T-cell (primary cell): Measurements from ENCODE around the gene BTNL3. TPM values are rescaled to one million over a fixed set of nuclear protein-coding genes. Genes with fewer than 3 reads are reported as not detected.

Source experiments
- ATAC-seq, 4 experiments: fragments of 200-7000 bp in 3 of 4; fragments of 150-1000 bp in 1 of 4; cut with Tn5 transposase; replicated peaks in 1 of 4; 1 replicate in 3 of 4; 2 replicates in 1 of 4; pipeline ENCODE4 v1.10.0; 2021; ENCODE audit warnings: moderate library complexity in 3 of 4, mild to moderate bottlenecking in 2 of 4, moderate number of reproducible peaks in 1 of 4
- CTCF ChIA-PET, 2 donors: fragments of 300-600 bp; sonication (Branson Sonifier 250); formaldehyde crosslinking; loops; one replicate each; lab custom pipeline; 2022; ENCODE audit warnings: antibody characterized with exemption in 2 of 2; lab: Charles Lee
- POLR2A ChIA-PET, 2 donors: fragments of 300-600 bp; sonication (Branson Sonifier 250); formaldehyde crosslinking; loops; one replicate each; lab custom pipeline; 2022; ENCODE audit warnings: antibody characterized with exemption in 2 of 2; lab: Charles Lee
- DNase-seq, 35 experiments: peaks; one replicate each; pipeline versions ENCODE4 v3.0.0 to v3.0.0-alpha.2; 2013 to 2023
- H3K27ac ChIP-seq: one replicate; pipeline ENCODE4 v1.5.1; 2013; ENCODE audit warnings: low read length
- H3K27me3 ChIP-seq, 2 experiments: replicated peaks in 1 of 2; 1 replicate in 1 of 2; 2 replicates in 1 of 2; pipeline versions ENCODE4 v1.6.1 to v1.7.0; 2013; ENCODE audit warnings: low read length in 1 of 2, mixed read lengths in 1 of 2; ENCODE audit not compliant: control insufficient read depth in 2 of 2, insufficient read depth in 2 of 2; ENCODE audit errors: extremely low read depth in 1 of 2
- H3K36me3 ChIP-seq, 2 donors: 1 replicate in 1 of 2; 2 replicates in 1 of 2; pipeline versions ENCODE4 v1.6.1 to v1.7.0; 2013; ENCODE audit warnings: low read length in 1 of 2; ENCODE audit not compliant: control insufficient read depth in 2 of 2, insufficient read depth in 1 of 2; ENCODE audit errors: extremely low read depth in 1 of 2
- H3K4me1 ChIP-seq, 2 experiments: 1 replicate in 1 of 2; 2 replicates in 1 of 2; pipeline versions ENCODE4 v1.6.1 to v1.7.0; 2013; ENCODE audit warnings: low read length in 2 of 2, mixed read lengths in 1 of 2; ENCODE audit not compliant: insufficient read depth in 2 of 2, control insufficient read depth in 1 of 2; ENCODE audit errors: extremely low read depth in 1 of 2
- H3K4me3 ChIP-seq, 2 donors: 1 replicate in 1 of 2; 2 replicates in 1 of 2; pipeline versions ENCODE4 v1.5.1 to v1.7.0; 2013; ENCODE audit warnings: mild to moderate bottlenecking in 2 of 2, low read length in 1 of 2, moderate library complexity in 1 of 2; ENCODE audit not compliant: control insufficient read depth in 1 of 2; ENCODE audit errors: extremely low read depth in 1 of 2
- H3K9me3 ChIP-seq: 2 replicates; pipeline ENCODE4 v1.7.0; 2013
- H3K27ac Mint-ChIP-seq, 2 donors: one replicate each; pipeline ENCODE4 v1.8.0; 2020 to 2021; ENCODE audit warnings: mild to moderate bottlenecking in 2 of 2, mixed read lengths in 2 of 2
- H3K27me3 Mint-ChIP-seq, 2 donors: one replicate each; pipeline ENCODE4 v1.8.0; 2021 to 2022; ENCODE audit warnings: mixed read lengths in 2 of 2
- H3K36me3 Mint-ChIP-seq: one replicate; pipeline ENCODE4 v1.8.0; 2021; ENCODE audit warnings: mixed read lengths
- H3K4me1 Mint-ChIP-seq, 3 donors: one replicate each; pipeline ENCODE4 v1.8.0; 2020 to 2022; ENCODE audit warnings: mixed read lengths in 3 of 3, mild to moderate bottlenecking in 1 of 3
- H3K4me3 Mint-ChIP-seq, 3 donors: one replicate each; pipeline ENCODE4 v1.8.0; 2020 to 2022; ENCODE audit warnings: mild to moderate bottlenecking in 3 of 3, mixed read lengths in 3 of 3, moderate library complexity in 3 of 3
- H3K9me3 Mint-ChIP-seq, 3 donors: one replicate each; pipeline ENCODE4 v1.8.0; 2020 to 2022; ENCODE audit warnings: mixed read lengths in 3 of 3
- WGBS: methylation state at CpG from one replicate; pipeline ENCODE4 v1.1.5; 2013; ENCODE audit warnings: missing lambda C conversion rate; ENCODE audit not compliant: insufficient coverage; 5-methylcytosine and 5-hydroxymethylcytosine counted together
- total RNA-seq, 35 experiments: library from RNA in 6 of 35; stranded (reverse) in 6 of 35; fragments of 120-200 nt in 1 of 35; gene quantifications; one replicate each; pipeline versions ENCODE4 v1.2.1 to v1.2.4 and lab custom pipeline; 2013 to 2026

Gene BTNL3
- total RNA-seq, 5 donors from 2014 or later (not counting 1 experiment from before 2014, with no cell fraction given), result not detected

DNA sequence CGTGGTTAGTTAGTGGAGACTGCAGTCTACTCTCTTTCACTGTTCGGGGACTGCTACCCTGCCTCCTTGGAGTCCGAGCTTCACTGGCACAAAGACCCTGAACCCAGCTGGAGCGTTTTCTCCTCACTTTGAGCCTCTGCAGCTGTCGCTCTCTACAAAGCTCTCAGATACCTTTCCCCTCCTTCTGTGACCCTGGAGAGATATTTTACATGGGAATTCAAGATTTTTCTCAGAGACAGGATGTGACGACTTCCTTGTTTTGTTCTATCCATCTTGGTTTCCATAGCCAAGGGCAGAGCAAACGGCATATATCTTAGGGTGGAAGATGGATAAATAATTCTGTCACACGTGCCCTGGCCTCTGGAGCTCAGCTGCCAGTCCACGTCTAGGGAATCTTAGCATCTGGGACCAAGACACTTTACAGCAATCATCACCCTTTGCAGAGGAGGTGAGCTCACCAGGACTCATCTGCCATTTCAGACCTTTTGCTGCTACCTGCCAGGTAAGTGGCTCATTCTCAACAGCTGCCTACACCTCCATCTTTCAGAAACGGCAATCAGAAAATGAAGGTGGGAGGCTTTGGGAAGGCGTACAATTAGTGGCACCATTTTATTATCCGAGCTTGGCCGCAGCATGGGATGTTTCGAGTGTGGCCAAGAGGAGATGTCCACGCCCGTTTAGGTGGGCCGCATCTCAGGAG is 51.4 kb downstream of the BTNL3 start, which contains the start of gene BTNL9:
Gene BTNL9, plus strand, starts transcription at position 336 of the 700 bp plus-strand sequence. CDS start 5,224 bp downstream, outside the sequence.
- H3K4me3 ChIP-seq, result no peak within 1 kb of the TSS
- H3K27me3 ChIP-seq, result peaks cover 0 to 75% of the 10 kb centered on the region in 2 experiments
- no peaks in the 10 kb centered on the region for H3K4me1 ChIP-seq
- ChIA-PET CTCF (no interaction called here), POLR2A (no interaction called here)
- WGBS, result 65% methylated on average over 12 of the region's 17 CpGs
- no peaks in the 10 kb centered on the region for H3K4me1 Mint-ChIP-seq
- H3K4me3 Mint-ChIP-seq, result no peak within 1 kb of the TSS
- no peak within 1 kb of the TSS for H3K27ac ChIP-seq
- no peak within 1 kb of the TSS for H3K27ac Mint-ChIP-seq
- no peak for DNase-seq
- no peaks in the 10 kb centered on the region for H3K9me3 ChIP-seq
- H3K36me3 Mint-ChIP-seq, result no peaks in the 10 kb centered on the region
- H3K36me3 ChIP-seq, result no peaks in the 10 kb centered on the region
- H3K27me3 Mint-ChIP-seq, result peaks cover 45 to 65% of the 10 kb centered on the region in 2 donors
- H3K9me3 Mint-ChIP-seq, result no peaks in the 10 kb centered on the region
- ATAC-seq, result no peak

DNA sequence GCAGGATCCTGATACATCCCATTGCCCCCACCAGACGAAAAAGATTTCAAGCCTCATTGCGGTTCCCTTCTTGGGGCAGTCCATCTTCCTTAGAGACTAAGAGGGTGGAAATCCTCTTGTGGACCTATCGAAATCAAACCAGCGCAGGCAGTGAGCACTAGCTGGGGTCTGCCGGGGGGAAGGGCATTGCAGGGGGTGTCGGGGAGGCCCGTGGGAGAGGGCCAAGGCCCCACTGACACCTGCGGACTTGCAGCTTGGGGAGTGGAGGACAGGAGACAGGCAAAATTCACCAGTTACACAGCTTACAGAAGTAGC is 51.9 kb downstream of the BTNL3 start:
- ChIA-PET CTCF (no interaction called here), POLR2A (no interaction called here)
- no peaks in the 10 kb centered on the region for H3K9me3 Mint-ChIP-seq
- Histone ChIP-seq H3K27me3 (peaks cover 0 to 80% of the 10 kb centered on the region in 2 experiments), H3K4me1 (no peaks in the 10 kb centered on the region), H3K36me3 (no peaks in the 10 kb centered on the region), H3K27ac (no peak overlapping the region), H3K4me3 (no peak overlapping the region), H3K9me3 (no peaks in the 10 kb centered on the region)
- no peak overlapping the region for H3K4me3 Mint-ChIP-seq
- H3K27ac Mint-ChIP-seq, result no peak overlapping the region
- H3K36me3 Mint-ChIP-seq, result no peaks in the 10 kb centered on the region
- ATAC-seq (no peak), DNase-seq (no peak)
- H3K4me1 Mint-ChIP-seq, result no peaks in the 10 kb centered on the region
- WGBS, result 82% methylated on average over 4 of the region's 8 CpGs
- peaks cover 45 to 65% of the 10 kb centered on the region in 2 donors for H3K27me3 Mint-ChIP-seq

DNA sequence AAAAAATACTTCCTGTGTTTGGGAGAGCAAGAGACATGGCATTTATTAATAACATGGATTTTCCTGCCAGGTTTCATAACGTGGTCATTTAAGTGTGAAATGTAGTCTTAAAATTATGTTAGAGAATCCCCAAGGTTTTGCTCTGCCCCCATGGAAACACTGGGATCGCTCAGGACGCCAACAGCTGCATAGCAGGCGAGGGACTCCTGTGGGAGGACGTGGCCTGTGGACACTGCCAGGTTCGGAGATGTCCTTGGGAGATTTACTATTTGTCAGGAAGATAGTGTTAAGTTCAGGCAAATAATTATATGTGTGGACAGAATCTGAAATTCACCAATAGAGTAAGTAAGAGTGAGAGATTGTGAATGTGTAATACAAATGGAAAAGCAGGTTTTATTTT is 52.4 kb downstream of the BTNL3 start:
- H3K4me1 Mint-ChIP-seq, result no peaks in the 10 kb centered on the region
- H3K4me3 Mint-ChIP-seq, result no peak overlapping the region
- POLR2A ChIA-PET, result no interaction called here
- H3K27me3 ChIP-seq, result peaks cover 0 to 82% of the 10 kb centered on the region in 2 experiments
- no peaks in the 10 kb centered on the region for H3K9me3 Mint-ChIP-seq
- no peaks in the 10 kb centered on the region for H3K36me3 ChIP-seq
- DNase-seq (no peak), ATAC-seq (no peak)
- no peaks in the 10 kb centered on the region for H3K36me3 Mint-ChIP-seq
- H3K4me1 ChIP-seq, result no peaks in the 10 kb centered on the region
- H3K4me3 ChIP-seq, result no peak overlapping the region
- H3K27ac Mint-ChIP-seq, result no peak overlapping the region
- H3K27ac ChIP-seq, result no peak overlapping the region
- no peaks in the 10 kb centered on the region for H3K9me3 ChIP-seq
- CTCF ChIA-PET, result no interaction called here
- peaks cover 45 to 62% of the 10 kb centered on the region in 2 donors for H3K27me3 Mint-ChIP-seq
- WGBS, result 60% methylated on average over 6 of the region's 6 CpGs

DNA sequence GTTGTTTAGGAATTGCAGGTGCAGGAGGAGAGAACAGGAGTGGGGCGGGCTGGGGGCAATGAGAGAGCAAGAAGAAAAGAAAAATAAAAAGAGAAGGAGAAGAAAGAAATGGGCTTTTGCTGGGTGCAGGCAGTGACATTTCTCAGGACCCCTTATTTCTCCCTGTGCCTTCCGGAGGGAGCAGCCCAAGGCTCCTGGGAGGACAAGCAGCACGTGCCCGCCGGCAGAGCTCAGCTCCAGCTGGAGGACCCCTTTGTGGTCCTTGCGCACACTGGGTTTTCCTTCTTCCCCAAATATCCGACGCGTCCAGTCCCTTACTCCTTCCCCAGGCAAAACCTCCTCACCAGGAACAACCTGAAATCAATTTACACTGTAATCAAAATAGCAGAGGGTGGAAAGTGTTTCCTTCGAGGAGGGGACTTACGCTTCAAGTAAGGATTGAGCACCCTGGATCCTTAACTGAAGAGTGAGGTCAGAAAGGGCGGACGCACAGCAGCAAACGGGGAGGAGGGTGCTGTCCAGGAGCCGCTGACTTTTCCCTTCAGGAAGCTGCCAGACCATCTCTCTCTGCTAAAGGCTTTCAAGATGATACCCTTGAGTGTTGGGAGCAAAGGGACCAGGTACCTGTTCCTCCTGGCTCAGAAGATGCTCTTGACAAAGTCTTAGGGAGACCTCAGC is 53.5 kb downstream of the BTNL3 start:
- DNase-seq (no peak), ATAC-seq (no peak)
- POLR2A ChIA-PET, result no interaction called here
- Histone ChIP-seq H3K4me1 (no peaks in the 10 kb centered on the region), H3K27ac (no peak overlapping the region), H3K9me3 (no peaks in the 10 kb centered on the region), H3K36me3 (no peaks in the 10 kb centered on the region), H3K4me3 (no peak overlapping the region), H3K27me3 (peaks cover 0 to 82% of the 10 kb centered on the region in 2 experiments)
- CTCF ChIA-PET, result no interaction called here
- H3K4me1 Mint-ChIP-seq, result no peaks in the 10 kb centered on the region
- H3K27me3 Mint-ChIP-seq, result peaks cover 42 to 54% of the 10 kb centered on the region in 2 donors
- H3K4me3 Mint-ChIP-seq, result no peak overlapping the region
- 75% methylated on average over 8 of the region's 15 CpGs for WGBS
- no peak overlapping the region for H3K27ac Mint-ChIP-seq
- H3K9me3 Mint-ChIP-seq, result no peaks in the 10 kb centered on the region
- H3K36me3 Mint-ChIP-seq, result no peaks in the 10 kb centered on the region

DNA sequence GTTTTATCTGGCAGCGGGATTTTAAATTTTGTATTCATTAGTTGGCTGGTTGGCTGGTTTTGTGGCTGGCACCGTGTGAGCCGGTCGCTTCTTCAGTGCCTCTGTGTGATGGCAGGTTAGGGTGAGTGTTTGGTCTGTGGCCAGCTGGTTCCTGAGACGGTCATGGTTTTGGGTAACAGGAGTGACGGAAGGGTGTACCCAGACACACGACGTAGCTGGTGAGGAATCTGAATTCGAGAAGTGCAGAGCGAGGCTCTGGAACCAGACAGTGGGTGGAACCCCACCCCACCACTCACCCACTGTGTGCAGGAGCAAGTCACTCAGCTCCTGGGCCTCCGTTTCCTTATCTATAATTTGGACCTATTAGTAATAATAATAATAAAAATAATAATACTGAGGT is 54.1 kb downstream of the BTNL3 start:
- H3K27me3 Mint-ChIP-seq, result peaks cover 45 to 58% of the 10 kb centered on the region in 2 donors
- Histone ChIP-seq H3K4me1 (no peaks in the 10 kb centered on the region), H3K27me3 (peaks cover 0 to 80% of the 10 kb centered on the region in 2 experiments), H3K4me3 (no peak overlapping the region), H3K36me3 (no peaks in the 10 kb centered on the region), H3K27ac (no peak overlapping the region), H3K9me3 (no peaks in the 10 kb centered on the region)
- no peak overlapping the region for H3K27ac Mint-ChIP-seq
- DNase-seq (no peak), ATAC-seq (no peak)
- H3K4me1 Mint-ChIP-seq, result no peaks in the 10 kb centered on the region
- H3K36me3 Mint-ChIP-seq, result no peaks in the 10 kb centered on the region
- H3K9me3 Mint-ChIP-seq, result no peaks in the 10 kb centered on the region
- no peak overlapping the region for H3K4me3 Mint-ChIP-seq
- WGBS, result 89% methylated on average over 5 of the region's 11 CpGs
- ChIA-PET CTCF (no interaction called here), POLR2A (no interaction called here)

DNA sequence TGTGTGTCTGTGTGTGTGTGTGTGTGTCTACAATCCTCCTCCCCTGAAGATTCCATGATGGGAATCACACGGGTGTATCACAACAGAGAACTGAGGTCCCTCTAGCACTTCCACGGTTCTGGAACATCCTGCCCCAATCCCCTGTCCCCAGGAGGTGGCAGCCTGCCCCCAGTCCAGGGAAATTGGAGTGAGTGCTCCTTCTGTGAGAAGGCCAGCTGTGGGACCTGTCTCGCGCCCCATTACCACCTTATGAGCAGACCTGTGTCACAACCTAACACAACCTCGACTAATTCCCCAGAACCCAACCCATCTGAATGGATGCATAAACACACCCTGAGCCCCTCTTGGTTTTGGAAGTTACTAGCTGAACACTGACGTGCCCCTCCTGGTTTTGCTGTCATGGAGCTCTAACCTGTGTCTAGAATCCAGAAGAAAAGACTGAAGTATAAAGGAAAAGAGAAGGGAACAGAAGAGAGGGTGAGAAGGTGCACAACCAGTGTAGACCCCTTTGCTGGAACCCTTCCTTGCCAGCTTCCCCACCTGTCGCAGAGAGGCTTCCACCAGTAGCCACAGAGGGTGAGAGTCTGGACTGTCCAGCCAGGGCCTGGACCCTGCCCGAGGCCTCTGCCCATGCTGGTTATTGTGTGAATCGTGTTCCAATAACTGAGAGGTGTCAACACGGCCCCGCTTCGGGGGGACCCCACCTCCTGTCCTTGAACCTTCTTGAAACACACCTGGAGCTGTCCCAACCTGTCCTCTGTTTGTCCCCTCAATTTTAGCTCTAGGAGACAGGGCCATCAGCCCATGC is 54.8 kb downstream of the BTNL3 start:
- WGBS, result 84% methylated on average over 6 of the region's 12 CpGs
- POLR2A ChIA-PET, result no interaction called here
- no peaks in the 10 kb centered on the region for H3K36me3 ChIP-seq
- CTCF ChIA-PET, result no interaction called here
- no peak overlapping the region for H3K27ac ChIP-seq
- no peaks in the 10 kb centered on the region for H3K9me3 ChIP-seq
- H3K36me3 Mint-ChIP-seq, result no peaks in the 10 kb centered on the region
- no peak overlapping the region for H3K4me3 ChIP-seq
- DNase-seq (no peak), ATAC-seq (no peak)
- no peaks in the 10 kb centered on the region for H3K4me1 Mint-ChIP-seq
- peaks cover 0 to 83% of the 10 kb centered on the region in 2 experiments for H3K27me3 ChIP-seq
- no peak overlapping the region for H3K27ac Mint-ChIP-seq
- H3K4me1 ChIP-seq, result no peaks in the 10 kb centered on the region
- peaks cover 46 to 58% of the 10 kb centered on the region in 2 donors for H3K27me3 Mint-ChIP-seq
- H3K4me3 Mint-ChIP-seq, result no peak overlapping the region
- H3K9me3 Mint-ChIP-seq, result no peaks in the 10 kb centered on the region
